GM13976 (cell line): ENCODE results near the gene GATM.

Source experiments
- DNase-seq: peaks from one replicate; pipeline ENCODE4 v3.0.0; 2012; ENCODE audit warnings: low spot score
- in situ Hi-C: fragments of 300-500 bp; cut with MboI; formaldehyde crosslinking; loops from one replicate; pipeline ENCODE4 v1.12.0; 2022; ENCODE audit warnings: low sequenced_read_pairs, mixed read lengths, inconsistent platforms; ENCODE audit not compliant: unreplicated experiment
- TF ChIP-seq, protein P1 (sequence below): IDR thresholded peaks from 2 replicates; pipeline ENCODE4 v1.5.1; 2012; ENCODE audit warnings: borderline replicate concordance, mild to moderate bottlenecking; ENCODE audit not compliant: insufficient read depth; ENCODE audit errors: extremely low read depth, missing control alignments, control extremely low read depth

The GATM gene

DNA sequence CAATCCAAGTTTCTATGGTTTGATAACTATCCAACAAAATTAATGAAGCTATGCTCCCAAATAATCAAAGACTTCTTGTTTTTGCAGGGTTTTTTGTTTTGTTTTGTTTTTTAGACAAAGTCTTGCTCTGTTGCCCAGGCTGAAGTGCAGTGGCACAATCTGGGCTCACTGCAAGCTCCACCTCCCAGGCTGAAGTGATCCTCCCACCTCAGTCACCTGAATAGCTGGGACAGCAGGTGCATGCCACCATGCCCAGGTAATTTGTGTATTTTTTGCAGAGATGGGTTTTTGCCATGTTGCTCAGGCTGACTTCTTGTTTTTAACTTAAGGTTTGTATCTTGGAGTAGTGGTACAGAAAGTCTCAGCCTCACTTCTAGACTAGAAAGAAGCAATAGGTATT lies 11.0 kb upstream of the GATM start:
- DNase-seq = no peak
- in situ Hi-C loops = no loop called here
- TF ChIP-seq, protein P1, sequence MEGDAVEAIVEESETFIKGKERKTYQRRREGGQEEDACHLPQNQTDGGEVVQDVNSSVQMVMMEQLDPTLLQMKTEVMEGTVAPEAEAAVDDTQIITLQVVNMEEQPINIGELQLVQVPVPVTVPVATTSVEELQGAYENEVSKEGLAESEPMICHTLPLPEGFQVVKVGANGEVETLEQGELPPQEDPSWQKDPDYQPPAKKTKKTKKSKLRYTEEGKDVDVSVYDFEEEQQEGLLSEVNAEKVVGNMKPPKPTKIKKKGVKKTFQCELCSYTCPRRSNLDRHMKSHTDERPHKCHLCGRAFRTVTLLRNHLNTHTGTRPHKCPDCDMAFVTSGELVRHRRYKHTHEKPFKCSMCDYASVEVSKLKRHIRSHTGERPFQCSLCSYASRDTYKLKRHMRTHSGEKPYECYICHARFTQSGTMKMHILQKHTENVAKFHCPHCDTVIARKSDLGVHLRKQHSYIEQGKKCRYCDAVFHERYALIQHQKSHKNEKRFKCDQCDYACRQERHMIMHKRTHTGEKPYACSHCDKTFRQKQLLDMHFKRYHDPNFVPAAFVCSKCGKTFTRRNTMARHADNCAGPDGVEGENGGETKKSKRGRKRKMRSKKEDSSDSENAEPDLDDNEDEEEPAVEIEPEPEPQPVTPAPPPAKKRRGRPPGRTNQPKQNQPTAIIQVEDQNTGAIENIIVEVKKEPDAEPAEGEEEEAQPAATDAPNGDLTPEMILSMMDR = no peak

DNA sequence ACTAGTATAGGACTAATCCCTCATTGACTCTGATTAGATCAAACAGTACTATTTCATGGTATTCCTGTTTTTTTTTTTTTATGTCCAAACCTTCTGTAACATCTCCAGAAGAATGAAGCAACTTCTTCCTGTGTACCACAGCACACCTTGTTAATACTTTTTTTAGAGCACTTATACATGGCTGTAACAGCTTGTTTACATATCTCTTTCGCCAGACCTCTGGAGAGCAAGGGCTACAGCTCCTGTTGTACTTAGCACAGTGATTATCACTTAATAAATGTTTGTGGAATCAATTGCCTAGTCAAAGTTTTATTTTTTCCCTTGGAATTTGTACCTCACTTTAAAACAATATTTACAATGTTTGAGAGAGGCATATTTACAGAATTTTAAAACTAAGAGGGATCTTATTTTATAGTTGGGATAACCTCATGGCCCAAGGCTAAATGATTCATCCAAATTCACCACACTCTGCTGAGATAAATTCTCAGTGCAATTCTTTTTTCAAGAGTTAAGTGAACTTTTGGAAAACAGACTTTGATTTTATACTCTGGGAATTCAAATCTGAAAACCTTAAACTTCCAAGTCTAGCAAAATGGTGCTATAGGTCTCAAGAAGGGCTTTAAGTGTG lies 9.2 kb upstream of the GATM start:
- in situ Hi-C loops = no loop called here
- TF ChIP-seq, protein P1 = no peak
- DNase-seq = no peak

DNA sequence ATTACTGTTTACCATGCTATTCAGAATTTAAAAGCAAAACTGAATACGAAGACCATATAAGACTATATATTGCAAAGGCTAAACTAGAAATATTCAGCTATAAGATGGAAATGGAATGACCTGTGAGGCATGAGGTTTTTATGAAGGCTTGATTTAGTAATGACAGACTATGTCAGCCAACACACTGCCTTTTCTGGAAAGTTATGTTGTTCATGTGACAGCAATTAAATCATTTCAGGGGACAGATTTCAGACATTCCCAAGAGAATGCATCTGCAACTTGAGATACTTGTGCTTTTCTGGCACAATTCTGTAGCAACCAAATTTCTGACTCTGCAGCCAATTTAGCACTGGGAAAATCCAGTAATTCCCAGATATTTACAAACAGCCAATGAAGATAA lies 8.6 kb upstream of the GATM start:
- in situ Hi-C loops = no loop called here
- TF ChIP-seq, protein P1 = no peak
- DNase-seq = no peak

DNA sequence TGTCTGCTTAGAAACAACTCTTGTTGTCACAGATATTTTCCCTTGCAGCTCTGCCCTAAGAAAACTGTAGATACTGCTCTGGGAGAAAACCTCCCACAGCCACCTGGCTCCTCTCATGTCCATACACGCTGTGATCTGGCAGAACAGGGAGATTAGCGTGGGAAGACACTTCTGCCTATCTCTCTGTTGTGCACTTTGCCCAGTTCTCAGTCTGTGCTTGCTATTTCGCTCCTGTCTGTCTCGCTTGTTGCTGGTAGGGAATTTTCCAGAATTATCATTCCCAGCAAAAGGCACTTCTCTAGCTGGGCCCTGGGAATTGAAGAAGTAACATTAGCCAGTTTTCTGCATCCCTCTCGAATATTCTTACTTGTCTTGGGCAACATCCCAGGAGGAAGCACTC lies 8.1 kb upstream of the GATM start:
- TF ChIP-seq, protein P1 = no peak
- in situ Hi-C loops = no loop called here
- no peak for DNase-seq

DNA sequence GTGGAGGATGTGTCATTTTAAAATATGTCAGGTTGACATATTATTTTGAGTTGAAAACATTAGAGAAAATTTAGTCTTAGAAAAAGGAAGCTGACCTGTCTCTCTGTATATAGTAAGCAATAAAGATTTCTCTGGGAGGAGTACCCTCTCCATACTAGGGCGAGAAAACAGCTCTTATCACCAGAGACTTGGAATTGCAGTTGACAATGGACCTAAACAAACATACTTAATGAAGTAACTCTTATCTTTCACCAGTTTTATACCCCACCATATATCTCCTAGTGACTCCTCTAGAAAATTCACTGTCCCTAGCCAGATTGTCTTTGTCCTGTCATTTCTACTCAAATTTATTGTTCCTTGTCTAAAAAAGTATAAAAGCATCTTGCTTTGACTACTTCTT lies 7.2 kb upstream of the GATM start:
- TF ChIP-seq, protein P1 = no peak
- in situ Hi-C loops = no loop called here
- no peak for DNase-seq

DNA sequence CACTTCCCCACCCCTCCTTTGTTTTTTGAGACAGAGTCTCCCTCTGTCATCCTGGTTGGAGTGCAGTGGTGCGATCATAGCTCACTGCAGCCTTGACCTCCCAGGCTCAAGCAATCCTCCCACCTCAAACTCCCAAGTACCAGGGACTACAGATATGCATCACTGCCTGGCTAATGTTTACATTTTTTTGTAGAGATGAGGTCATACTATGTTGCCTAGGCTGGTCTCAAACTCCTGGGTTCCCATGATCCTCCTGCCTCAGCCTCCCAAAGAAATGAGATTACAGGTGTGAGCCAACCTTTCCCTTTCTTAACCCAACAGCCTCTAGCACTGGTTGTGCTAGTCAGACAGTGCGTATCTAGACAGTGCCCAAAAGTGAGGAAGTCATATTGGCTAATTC lies 6.4 kb upstream of the GATM start:
- TF ChIP-seq, protein P1 = no peak
- in situ Hi-C loops = no loop called here
- no peak for DNase-seq

DNA sequence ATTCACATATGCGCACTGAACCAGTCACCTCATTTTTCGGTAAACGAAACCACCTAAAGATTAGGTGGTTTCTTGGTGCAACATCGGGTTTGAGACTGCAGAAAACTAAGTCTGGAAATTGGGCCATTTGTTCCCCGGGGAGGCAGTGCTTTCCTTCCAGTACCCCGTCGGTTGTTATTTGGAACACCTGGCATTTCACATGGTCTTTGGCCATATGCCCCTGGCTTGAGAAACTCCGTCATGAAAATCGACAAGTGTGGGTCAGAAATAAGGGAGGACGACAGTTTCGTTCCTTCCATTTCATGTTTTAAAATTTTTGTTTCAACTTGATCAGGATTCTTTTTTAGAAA lies 544 bp upstream of the GATM start:
- DNase-seq = no peak
- in situ Hi-C loops = no loop called here
- TF ChIP-seq, protein P1 = no peak
